IMR-90 (cell line): Measurements from ENCODE around the gene SPNS2. TPM values are rescaled to one million over a fixed set of nuclear protein-coding genes. Genes with fewer than 3 reads are reported as not detected.

ENCODE experiments used
- ATAC-seq: fragments of 200-7000 bp; cut with Tn5 transposase; 2 replicates; pipeline ENCODE4 v1.9.1; 2020; ENCODE audit warnings: low read depth, mild to moderate bottlenecking, moderate library complexity
- BruUV-seq: library from RNA; stranded (reverse); fragments of 400-500 nt; replicated peaks from 2 replicates; lab custom pipeline; 2021; lab: Mats Ljungman, UMichigan
- CTCF ChIA-PET: fragments of 300-600 bp; formaldehyde crosslinking; extraction: SDS; loops from one replicate; lab custom pipeline; 2021; ENCODE audit warnings: antibody characterized with exemption; lab: Yijun Ruan, JAX
- POLR2A ChIA-PET: fragments of 300-600 bp; sonication (Branson Sonifier 250); formaldehyde crosslinking; loops from one replicate; lab custom pipeline; 2022; ENCODE audit warnings: antibody characterized with exemption; ENCODE audit not compliant: unreplicated experiment; lab: Charles Lee
- DNase-seq: peaks from one replicate; pipeline ENCODE4 v3.0.0; 2013
- H2AFZ ChIP-seq: replicated peaks from 2 replicates; pipeline ENCODE3; 2013; ENCODE audit warnings: low read length, mild to moderate bottlenecking; ENCODE audit not compliant: poor library complexity
- H2AK5ac ChIP-seq: 2 replicates; pipeline ENCODE4 v1.6.1; 2013; ENCODE audit warnings: low read depth, low read length, inconsistent platforms
- H2AK9ac ChIP-seq: replicated peaks from 2 replicates; pipeline ENCODE3; 2013; ENCODE audit warnings: mild to moderate bottlenecking, low read depth, low read length, moderate library complexity; ENCODE audit not compliant: poor library complexity
- H2BK120ac ChIP-seq: 2 replicates; pipeline ENCODE4 v1.6.1; 2013; ENCODE audit warnings: low read depth, low read length, inconsistent platforms
- H2BK15ac ChIP-seq: 3 replicates; pipeline ENCODE4 v1.6.1; 2013; ENCODE audit warnings: low read depth, low read length, inconsistent platforms
- H2BK20ac ChIP-seq: 2 replicates; pipeline ENCODE4 v1.6.1; 2013; ENCODE audit warnings: low read depth, mild to moderate bottlenecking, inconsistent platforms, low read length, moderate library complexity
- H2BK5ac ChIP-seq: 2 replicates; pipeline ENCODE4 v1.6.1; 2013; ENCODE audit warnings: mild to moderate bottlenecking, low read depth, low read length, inconsistent platforms; ENCODE audit not compliant: poor library complexity, severe bottlenecking
- H3K14ac ChIP-seq: replicated peaks from 2 replicates; pipeline ENCODE4 v1.6.1; 2013; ENCODE audit warnings: low read depth, low read length, inconsistent platforms
- H3K18ac ChIP-seq: 2 replicates; pipeline ENCODE4 v1.6.1; 2013; ENCODE audit warnings: low read depth, low read length, control low read depth
- H3K23ac ChIP-seq: 2 replicates; pipeline ENCODE4 v1.6.1; 2013; ENCODE audit warnings: low read depth, low read length, inconsistent platforms
- H3K27ac ChIP-seq: 2 replicates; pipeline ENCODE4 v1.5.1; 2013; ENCODE audit warnings: mild to moderate bottlenecking, control low read depth, low read length; ENCODE audit not compliant: insufficient read depth
- H3K27me3 ChIP-seq: 2 replicates; pipeline ENCODE4 v1.6.1; 2013; ENCODE audit warnings: low read length; ENCODE audit not compliant: control insufficient read depth, insufficient read depth
- H3K36me3 ChIP-seq: 2 replicates; pipeline ENCODE4 v1.6.1; 2013; ENCODE audit warnings: low read length, mixed read lengths; ENCODE audit not compliant: control insufficient read depth, insufficient read depth
- H3K4ac ChIP-seq: 2 replicates; pipeline ENCODE4 v1.6.1; 2013; ENCODE audit warnings: low read depth, low read length, inconsistent platforms
- H3K4me1 ChIP-seq: 2 replicates; pipeline ENCODE4 v1.6.1; 2013; ENCODE audit warnings: low read length, mixed read lengths; ENCODE audit not compliant: control insufficient read depth, insufficient read depth
- H3K4me2 ChIP-seq: 2 replicates; pipeline ENCODE4 v1.6.1; 2013; ENCODE audit warnings: low read depth, mild to moderate bottlenecking, control low read depth, low read length, moderate library complexity
- H3K4me3 ChIP-seq: 2 replicates; pipeline ENCODE4 v1.5.1; 2013; ENCODE audit warnings: low read depth, mild to moderate bottlenecking, control low read depth, low read length, moderate library complexity; ENCODE audit not compliant: insufficient read depth
- H3K56ac ChIP-seq: 2 replicates; pipeline ENCODE4 v1.6.1; 2013; ENCODE audit warnings: low read length, inconsistent platforms; ENCODE audit not compliant: insufficient read depth; ENCODE audit errors: extremely low read depth
- H3K79me1 ChIP-seq, 2 experiments: 2 replicates each; pipeline ENCODE4 v1.6.1; 2013; ENCODE audit warnings: low read length in 2 of 2, inconsistent platforms in 1 of 2, low read depth in 1 of 2
- H3K9ac ChIP-seq: 2 replicates; pipeline ENCODE4 v1.6.1; 2013; ENCODE audit warnings: low read depth, low read length, control low read depth
- H3K9me1 ChIP-seq: 2 replicates; pipeline ENCODE4 v1.6.1; 2013; ENCODE audit warnings: low read length, inconsistent platforms; ENCODE audit not compliant: insufficient read depth
- H3K9me3 ChIP-seq: 2 replicates; pipeline ENCODE4 v1.6.1; 2013; ENCODE audit warnings: low read length; ENCODE audit not compliant: control insufficient read depth, insufficient read depth
- H4K20me1 ChIP-seq: 2 replicates; pipeline ENCODE4 v1.6.1; 2013; ENCODE audit warnings: low read length, inconsistent platforms; ENCODE audit not compliant: insufficient read depth
- H4K5ac ChIP-seq: 2 replicates; pipeline ENCODE4 v1.6.1; 2013; ENCODE audit warnings: mild to moderate bottlenecking, low read depth, low read length, control low read depth
- H4K8ac ChIP-seq, 2 experiments: 2 replicates each; pipeline ENCODE4 v1.6.1; 2013; ENCODE audit warnings: low read depth in 2 of 2, low read length in 2 of 2, control low read depth in 1 of 2, inconsistent platforms in 1 of 2
- H4K91ac ChIP-seq: 2 replicates; pipeline ENCODE4 v1.6.1; 2013; ENCODE audit warnings: low read depth, low read length, inconsistent platforms; ENCODE audit not compliant: insufficient read depth
- CHD1 ChIP-seq: IDR thresholded peaks from 2 replicates; pipeline ENCODE4 v1.6.1; 2012; ENCODE audit warnings: low read depth, low read length, improper control_type of control experiment
- MAZ ChIP-seq: IDR thresholded peaks from 2 replicates; pipeline ENCODE4 v1.6.1; 2012; ENCODE audit warnings: low read depth, mild to moderate bottlenecking, low read length, improper control_type of control experiment, moderate library complexity, borderline replicate concordance
- RAD21 ChIP-seq: IDR thresholded peaks from 2 replicates; pipeline ENCODE4 v1.6.1; 2012; ENCODE audit warnings: low read length, improper control_type of control experiment
- WGBS, 2 experiments: methylation state at CpG; one replicate each; pipeline versions ENCODE4 v1.1.5 to v1.1.7; 2013; ENCODE audit warnings: missing lambda C conversion rate in 2 of 2; ENCODE audit not compliant: insufficient read length in 1 of 2; ENCODE audit errors: extremely low coverage in 2 of 2; 5-methylcytosine and 5-hydroxymethylcytosine counted together
- dilution Hi-C: fragments of 300-500 bp; cut with HindIII; formaldehyde crosslinking; loops from one replicate; pipeline ENCODE4 v1.14.3; 2018; ENCODE audit warnings: low sequenced_read_pairs; ENCODE audit not compliant: unreplicated experiment
- in situ Hi-C: fragments of 300-500 bp; cut with MboI; formaldehyde crosslinking; loops from 3 replicates; pipeline ENCODE4 v1.14.3; 2019; ENCODE audit warnings: low sequenced_read_pairs, inconsistent platforms, mixed read lengths
- intact Hi-C: fragments of 100-400 bp; cut with micrococcal nuclease; formaldehyde crosslinking; loops from 2 replicates; pipeline ENCODE4 v1.10.0; 2022
- polyA plus RNA-seq, 3 experiments: library from polyadenylated mRNA; depleted of rRNA; stranded (reverse); fragments of >200 nt; gene quantifications; 2 replicates each; pipeline ENCODE4 v1.2.3, GENCODE V29; 2012; ENCODE audit warnings: low replicate concordance in 1 of 3
- total RNA-seq: library from RNA; depleted of rRNA; stranded (reverse); fragments of >200 nt; gene quantifications from 2 replicates; pipeline ENCODE4 v1.2.3, GENCODE V29; 2012

Gene SPNS2
- total and polyA plus RNA-seq, 2 of the 4 experiments (the other 2 are of a cell fraction): under 0.01 TPM; not detected in 1

DNA sequence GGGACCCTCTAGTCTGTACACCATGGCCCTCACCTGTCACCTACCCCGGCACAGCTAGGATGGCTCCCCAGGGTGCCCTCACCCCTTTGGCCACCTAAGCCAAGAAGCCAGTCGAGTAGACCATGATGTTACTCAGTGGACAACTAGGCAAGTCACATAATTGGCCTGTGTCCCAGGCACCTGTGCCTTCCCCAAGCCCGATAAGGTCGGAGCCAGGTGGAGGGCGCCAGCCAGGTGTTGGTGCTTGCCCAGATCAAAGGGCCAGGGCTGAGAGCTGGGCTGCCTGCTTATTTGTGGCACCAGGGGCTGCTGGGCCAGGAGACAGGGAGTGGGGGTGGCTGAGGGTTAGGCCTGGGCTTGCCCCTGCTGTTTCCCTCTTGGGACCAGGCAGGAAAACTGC is 16.8 kb downstream of the SPNS2 start:
- no peak overlapping the region for H2BK120ac ChIP-seq
- ATAC-seq (no peak), DNase-seq (no peak)
- no peak overlapping the region for H4K91ac ChIP-seq
- H4K5ac ChIP-seq: no peak overlapping the region; the same call in 1 of the 2 replicates
- peaks cover 2% of the 10 kb centered on the region; the same call in 1 of the 2 replicates for H3K9me3 ChIP-seq
- no peaks in the 10 kb centered on the region for H3K79me1 ChIP-seq
- no peak overlapping the region for H2BK15ac ChIP-seq
- H3K27ac ChIP-seq: no peak overlapping the region
- peaks cover 14% of the 10 kb centered on the region; the same call in 1 of the 2 replicates for H3K27me3 ChIP-seq
- H3K23ac ChIP-seq: no peak overlapping the region
- 0 out of 2 replicates have a peak, but pooled peaks cover 3% of the 10 kb centered on the region for H3K9me1 ChIP-seq
- no peak overlapping the region for H3K9ac ChIP-seq
- intact Hi-C loops: no loop called here
- no TSS peak for BruUV-seq
- peaks cover 6% of the 10 kb centered on the region for H3K4me1 ChIP-seq
- H3K4ac ChIP-seq: no peak overlapping the region
- H2BK20ac ChIP-seq: no peak overlapping the region
- dilution Hi-C loops: no loop called here
- no peak overlapping the region for H3K4me3 ChIP-seq
- no peak overlapping the region; the same call in 1 of the 2 replicates for H3K18ac ChIP-seq
- TF ChIP-seq MAZ (no peak), CHD1 (no peak), RAD21 (no peak)
- ChIA-PET POLR2A (no interaction called here), CTCF (interaction anchor here (0.6 to 1.2 kb wide), 2 partner anchors 26 to 273 kb away, joined by 3 to 5 read pairs; no protein-coding TSS in a partner anchor)
- no peak overlapping the region for H4K8ac ChIP-seq
- no peak overlapping the region for H2AK9ac ChIP-seq
- no peak overlapping the region for H3K4me2 ChIP-seq
- no peaks in the 10 kb centered on the region for H4K20me1 ChIP-seq
- H2BK5ac ChIP-seq: no peak overlapping the region
- WGBS, 2 experiments: 75% methylated on average over 2 of the region's 5 CpGs; no CpG with 5 or more reads in 1 of the 2 experiments
- H2AFZ ChIP-seq: no peak overlapping the region
- in situ Hi-C loops: no loop called here
- no peak overlapping the region for H2AK5ac ChIP-seq
- H3K14ac ChIP-seq: no peak overlapping the region
- H3K56ac ChIP-seq: no peak overlapping the region
- no peaks in the 10 kb centered on the region for H3K36me3 ChIP-seq
